Measurements from ENCODE around the gene OR5H1.

GRCh38 chr3:98185180-98185579 is 54.7 kb downstream of the OR5H1 start:
- TF ChIP-seq CTCF (IDR thresholded peaks at IDR 0.05) (no peak), POLR2A (IDR thresholded peaks at IDR 0.05) (no peak), POLR2AphosphoS5 (IDR thresholded peaks at IDR 0.05) (no peak)
